GM20000 (cell line): ENCODE results near the gene TNNT1.

Experiments used
- DNase-seq: peaks from one replicate; pipeline ENCODE4 v3.0.0; 2012; ENCODE audit warnings: low spot score
- CTCF ChIP-seq: IDR thresholded peaks from 2 replicates; pipeline ENCODE4 v1.5.1; 2012; ENCODE audit warnings: mild to moderate bottlenecking, control low read depth; ENCODE audit errors: extremely low read depth, missing control alignments

The TNNT1 gene

GRCh38 chr19:55116859-55117662 lies 31.9 kb downstream of the TNNT1 start, which contains the start of gene PPP1R12C:
TSS of gene PPP1R12C (minus strand) at chr19:55117637. CDS start at chr19:55117543, 94 bp downstream.
- no peak for TF ChIP-seq CTCF
- DNase-seq = no peak

GRCh38 chr19:55116232-55116858 lies 32.7 kb downstream of the TNNT1 start:
- no peak for TF ChIP-seq CTCF
- peak; percentile 81 for DNase-seq

GRCh38 chr19:55115446-55116065 lies 33.5 kb downstream of the TNNT1 start:
- no peak for DNase-seq
- TF ChIP-seq CTCF = no peak

GRCh38 chr19:55114566-55115145 lies 34.4 kb downstream of the TNNT1 start:
- no peak for TF ChIP-seq CTCF
- DNase-seq = no peak

GRCh38 chr19:55113570-55114039 lies 35.4 kb downstream of the TNNT1 start:
- DNase-seq = peak; percentile 61
- TF ChIP-seq CTCF = no peak

GRCh38 chr19:55112777-55113569 lies 36.0 kb downstream of the TNNT1 start:
- DNase-seq = peak; percentile 70

More at GRCh38 chr19:55112777-55113569, 36.0 kb downstream of the TNNT1 start:
- no peak for TF ChIP-seq CTCF
